HG02973 (cell line): ENCODE data around the gene SLC25A21.

ENCODE experiments used
- ATAC-seq: cut with Tn5 transposase; IDR thresholded peaks from one replicate; pipeline ENCODE4 v1.9.1; 2021; ENCODE audit warnings: moderate library complexity; ENCODE audit not compliant: unreplicated experiment

SLC25A21 gene

GRCh38 chr14:37144729-37145363, 27.6 kb downstream of the SLC25A21 start:
- no peak for ATAC-seq

DNA sequence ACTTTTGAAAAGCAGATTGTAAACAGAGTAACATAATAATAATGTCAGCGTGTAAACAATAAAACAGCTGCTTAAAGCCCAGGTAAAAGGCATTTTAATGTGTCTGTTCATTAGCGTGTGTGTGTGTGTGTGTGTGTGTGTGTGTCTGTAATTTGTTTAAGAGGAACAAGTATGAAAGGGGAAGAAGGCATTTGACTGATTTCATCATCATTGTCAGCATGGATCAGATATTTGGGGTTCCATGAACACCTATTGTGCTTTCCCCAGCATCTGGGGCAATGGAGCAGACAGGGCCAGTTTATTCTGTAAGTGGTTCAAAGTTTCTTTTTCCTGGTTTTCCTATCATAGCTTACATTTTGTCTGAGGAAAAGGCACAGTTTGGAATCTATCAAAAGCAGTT, 28.9 kb downstream of the SLC25A21 start:
- no peak for ATAC-seq

DNA sequence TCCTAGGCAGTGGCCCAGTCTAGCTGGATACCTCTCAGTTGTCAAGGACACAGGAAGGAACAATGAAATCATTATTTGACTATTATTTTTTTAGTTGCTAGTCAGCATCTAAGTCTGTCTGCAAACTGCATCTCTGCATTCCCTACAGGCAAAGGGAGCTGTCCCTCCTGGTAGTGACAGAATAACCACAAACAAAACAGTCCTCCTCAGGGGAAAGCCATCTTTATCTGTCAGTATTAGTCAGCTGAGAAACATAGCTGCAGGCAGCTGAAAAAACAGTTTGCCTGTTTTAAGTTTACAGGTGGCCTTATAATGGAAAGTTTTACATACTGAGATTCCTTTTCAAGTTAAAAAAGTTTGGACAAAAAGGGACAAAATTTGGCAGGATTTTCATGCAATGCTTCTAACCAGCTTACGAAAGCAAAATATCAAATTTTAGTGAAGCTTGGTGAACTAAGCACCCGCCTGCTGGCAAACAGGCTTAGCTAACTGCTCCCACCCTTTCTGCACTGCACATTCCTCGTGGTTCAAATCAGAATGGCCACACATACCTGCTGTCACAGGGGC, 29.5 kb downstream of the SLC25A21 start:
- no peak for ATAC-seq

GRCh38 chr14:37140176-37140575, 32.2 kb downstream of the SLC25A21 start:
- ATAC-seq: no peak

DNA sequence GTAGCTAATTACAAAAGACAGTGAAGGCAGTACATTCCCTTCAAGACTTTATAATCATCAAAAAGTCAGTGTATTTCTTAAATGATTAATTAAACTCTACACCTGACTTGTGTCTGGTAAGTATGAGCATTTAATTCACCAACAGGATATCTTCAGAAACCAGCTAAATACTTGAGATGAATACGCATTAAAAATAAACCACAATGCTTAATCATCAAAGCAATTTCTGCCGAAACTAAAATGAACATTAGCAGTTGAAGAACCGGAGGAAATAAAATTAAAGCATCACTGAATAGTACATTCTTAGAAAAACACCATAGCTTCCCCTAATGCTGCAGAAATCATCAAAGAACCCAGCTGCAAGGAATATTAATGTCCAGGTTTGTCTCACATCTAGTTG, 32.7 kb downstream of the SLC25A21 start:
- no peak for ATAC-seq

- ATAC-seq: no peak
Observed at GRCh38 chr14:37138898-37139297, 33.5 kb downstream of the SLC25A21 start.

- ATAC-seq: no peak
Observed at GRCh38 chr14:37133284-37133913, 39.0 kb downstream of the SLC25A21 start.

- ATAC-seq: no peak
Observed at GRCh38 chr14:37131205-37131604, 41.2 kb downstream of the SLC25A21 start.

GRCh38 chr14:37129047-37129446, 43.4 kb downstream of the SLC25A21 start:
- ATAC-seq: no peak

DNA sequence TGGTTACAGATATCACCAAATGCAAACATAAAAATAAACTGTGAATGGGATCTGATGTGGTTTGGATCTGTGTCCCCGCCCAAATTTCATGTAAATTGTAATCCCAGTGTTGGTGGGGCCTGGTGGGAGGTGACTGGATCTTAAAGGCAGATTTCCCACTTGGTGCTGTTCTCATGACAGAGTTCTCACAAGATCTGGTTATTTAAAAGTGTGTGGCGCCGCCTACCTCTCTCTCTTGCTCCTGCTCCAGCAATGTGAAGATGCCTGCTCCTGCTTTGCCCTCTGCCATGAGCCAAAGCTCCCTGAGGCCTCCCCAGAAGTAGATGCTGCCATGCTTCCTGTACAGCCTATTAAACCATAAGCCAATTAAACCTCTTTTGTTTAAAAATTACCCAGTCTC, 47.8 kb downstream of the SLC25A21 start:
- no peak for ATAC-seq

GRCh38 chr14:37122919-37123639, 49.3 kb downstream of the SLC25A21 start:
- ATAC-seq: no peak

DNA sequence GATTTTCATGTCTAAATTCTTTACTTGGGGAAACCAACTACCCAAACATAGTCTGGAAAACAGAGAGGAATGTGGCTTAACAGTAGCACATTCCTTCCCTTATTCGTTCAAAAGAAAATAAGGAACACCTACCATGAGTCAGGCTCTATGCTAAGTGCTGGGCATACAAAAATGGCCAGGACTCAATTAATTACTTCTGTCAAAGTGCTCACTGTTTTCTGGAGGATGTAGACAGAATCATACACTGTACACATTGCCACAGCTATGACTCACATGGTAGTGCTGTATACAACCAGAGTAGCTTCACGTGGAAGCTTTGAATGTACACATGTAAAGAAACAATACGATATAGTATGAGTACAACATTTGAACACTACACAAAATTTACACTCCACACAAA, 50.1 kb downstream of the SLC25A21 start:
- no peak for ATAC-seq

- no peak for ATAC-seq
Observed at GRCh38 chr14:37118673-37119366, 53.6 kb downstream of the SLC25A21 start.

GRCh38 chr14:37116933-37117849, 55.2 kb downstream of the SLC25A21 start:
- no peak for ATAC-seq

DNA sequence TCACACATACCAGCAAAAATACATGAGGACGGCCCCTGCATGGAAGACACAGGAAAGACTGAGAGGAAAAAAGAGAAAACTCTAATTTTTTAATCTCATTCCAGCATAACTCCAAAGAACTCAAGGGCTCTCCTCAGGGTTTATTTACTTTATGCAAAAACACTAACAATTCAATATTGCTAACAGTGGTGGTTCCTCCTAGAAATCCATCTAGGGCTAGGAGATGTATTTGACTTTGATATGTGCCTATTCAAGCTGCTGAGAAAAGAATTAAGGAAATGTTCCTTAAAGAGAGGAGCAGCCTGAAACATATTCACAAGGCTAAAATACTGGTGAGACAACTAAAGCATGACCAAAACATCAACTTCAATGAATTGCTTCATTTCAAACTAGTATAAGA, 57.0 kb downstream of the SLC25A21 start:
- ATAC-seq: no peak

DNA sequence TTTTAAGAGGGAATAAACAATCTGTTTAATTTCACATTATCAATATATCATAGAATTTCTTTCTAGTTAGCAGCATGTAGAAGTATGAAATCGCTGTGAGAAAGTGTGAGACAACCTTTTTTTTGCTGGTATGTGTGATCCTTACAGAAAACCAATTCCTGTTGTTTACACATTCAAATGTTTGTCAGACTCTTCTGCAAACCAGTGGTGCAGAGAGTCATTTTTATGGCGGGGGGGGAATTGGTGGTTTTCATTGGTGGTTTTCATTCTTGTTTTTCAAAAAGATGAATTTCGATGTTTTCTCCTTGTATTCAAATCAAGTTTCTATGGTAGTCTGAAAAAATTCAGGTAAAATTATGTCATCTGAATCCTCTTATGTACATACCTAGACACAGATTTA, 57.8 kb downstream of the SLC25A21 start:
- ATAC-seq: no peak

- ATAC-seq: no peak
Observed at GRCh38 chr14:37114002-37114401, 58.4 kb downstream of the SLC25A21 start.

- ATAC-seq: no peak
Observed at GRCh38 chr14:37098132-37098531, 74.3 kb downstream of the SLC25A21 start.

DNA sequence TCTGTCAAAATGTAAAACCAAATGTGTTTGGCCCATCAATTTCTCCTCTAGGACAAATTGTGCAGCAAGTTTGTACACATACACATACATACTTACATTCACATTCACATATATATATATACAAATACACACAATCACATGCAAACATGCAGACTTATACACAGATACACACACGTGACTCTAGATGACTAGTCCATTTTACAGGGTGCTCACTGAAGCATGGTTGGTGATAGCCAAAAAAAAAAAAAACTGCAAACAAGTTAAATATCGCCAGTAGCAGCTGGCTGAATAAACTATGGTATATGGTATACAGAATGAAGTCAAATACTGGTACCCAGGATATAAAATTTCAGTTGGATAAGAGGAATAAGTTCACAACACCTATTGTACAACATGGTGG, 77.9 kb downstream of the SLC25A21 start:
- no peak for ATAC-seq

GRCh38 chr14:37093364-37093763, 79.0 kb downstream of the SLC25A21 start:
- no peak for ATAC-seq
